CD4-positive, alpha-beta T cell treated with Interleukin-15 for 1 hour (primary cell): Measurements from ENCODE around the gene ZNF578.
A peak's percentile ranks its signal among the peaks of the same experiment; 100 is the strongest.
"Not testable (repeated sequence)": the region's sequence is repeated elsewhere in the genome, so short reads cannot be mapped to it uniquely, and the experiment has no call there.

Source experiments
- DNase-seq: peaks from one replicate; pipeline ENCODE4 v3.0.0-alpha.2; 2020

ZNF578 gene

GRCh38 chr19:52518646-52519045 lies 65.3 kb downstream of the ZNF578 start:
- DNase-seq, result no peak

- not testable (repeated sequence) for DNase-seq
Measured at GRCh38 chr19:52519175-52519574, 65.8 kb downstream of the ZNF578 start.

GRCh38 chr19:52520013-52520412 lies 66.7 kb downstream of the ZNF578 start:
- DNase-seq, result no peak

- DNase-seq, result no peak
Measured at GRCh38 chr19:52522551-52522950, 69.2 kb downstream of the ZNF578 start.

GRCh38 chr19:52524086-52524485 lies 70.7 kb downstream of the ZNF578 start:
- no peak for DNase-seq

- DNase-seq, result peak; percentile 96
Measured at GRCh38 chr19:52527134-52527955, 74.0 kb downstream of the ZNF578 start, which contains the start of gene ZNF808. Gene ZNF808, plus strand, starts transcription at chr19:52527668. Its CDS starts 15,617 bp downstream, at chr19:52543285.

GRCh38 chr19:52527956-52528351 lies 74.6 kb downstream of the ZNF578 start:
- no peak for DNase-seq

- DNase-seq, result no peak
Measured at GRCh38 chr19:52532480-52532879, 79.1 kb downstream of the ZNF578 start.

- no peak for DNase-seq
Measured at GRCh38 chr19:52533901-52534300, 80.5 kb downstream of the ZNF578 start.

GRCh38 chr19:52535385-52535770 lies 82.0 kb downstream of the ZNF578 start:
- not testable (repeated sequence) for DNase-seq

GRCh38 chr19:52535771-52536447 lies 82.6 kb downstream of the ZNF578 start:
- DNase-seq, result peak; percentile 88

- DNase-seq, result peak; percentile 65
Measured at GRCh38 chr19:52536448-52536800, 83.1 kb downstream of the ZNF578 start.

- DNase-seq, result peak; percentile 44
Measured at GRCh38 chr19:52538815-52539214, 85.5 kb downstream of the ZNF578 start.

GRCh38 chr19:52541176-52541575 lies 87.8 kb downstream of the ZNF578 start:
- not testable (repeated sequence) for DNase-seq

- no peak for DNase-seq
Measured at GRCh38 chr19:52541608-52542007, 88.3 kb downstream of the ZNF578 start.

GRCh38 chr19:52542541-52542940 lies 89.2 kb downstream of the ZNF578 start:
- DNase-seq, result not testable (repeated sequence)

GRCh38 chr19:52542984-52543664 lies 89.8 kb downstream of the ZNF578 start:
- DNase-seq, result peak; percentile 34

GRCh38 chr19:52554216-52554971 lies 101.0 kb downstream of the ZNF578 start:
- no peak for DNase-seq

- no peak for DNase-seq
Measured at GRCh38 chr19:52557231-52557995, 104.1 kb downstream of the ZNF578 start.

GRCh38 chr19:52558732-52559445 lies 105.5 kb downstream of the ZNF578 start:
- DNase-seq, result not testable (repeated sequence)

- not testable (repeated sequence) for DNase-seq
Measured at GRCh38 chr19:52561611-52562010, 108.3 kb downstream of the ZNF578 start.
